GM12878 (cell line): ENCODE results near the gene SUGCT. TPM values are rescaled to one million over a fixed set of nuclear protein-coding genes. Genes with fewer than 3 reads are reported as not detected.

Experiments used
- ATAC-seq: fragments of 200-7000 bp; cut with Tn5 transposase; 3 replicates; pipeline ENCODE4 v1.9.1; 2020; ENCODE audit warnings: mild to moderate bottlenecking, moderate library complexity
- BruUV-seq: library from RNA; stranded (reverse); fragments of 400-500 nt; replicated peaks from 2 replicates; lab custom pipeline; 2021; lab: Mats Ljungman, UMichigan
- CTCF ChIA-PET: fragments of 300-600 bp; sonication (Branson Sonifier 250); formaldehyde crosslinking; extraction: SDS; loops from one replicate; lab custom pipeline; 2021; ENCODE audit warnings: inconsistent platforms; lab: Yijun Ruan, JAX
- POLR2A ChIA-PET: fragments of 350-600 bp; formaldehyde crosslinking; extraction: SDS; loops from one replicate; lab custom pipeline; 2021; ENCODE audit warnings: inconsistent platforms; lab: Charles Lee
- RAD21 ChIA-PET: fragments of 300-600 bp; sonication (Branson Sonifier 250); formaldehyde crosslinking; loops from one replicate; lab custom pipeline; 2023; ENCODE audit warnings: antibody characterized with exemption; ENCODE audit not compliant: unreplicated experiment; lab: Charles Lee
- SMC1A ChIA-PET: fragments of 300-600 bp; sonication (Branson Sonifier 250); formaldehyde crosslinking; loops from one replicate; lab custom pipeline; 2023; ENCODE audit not compliant: unreplicated experiment, uncharacterized antibody; lab: Charles Lee
- DNase-seq: peaks from one replicate; pipeline ENCODE4 v3.0.0-alpha.2; 2011; ENCODE audit warnings: low read depth, low spot score
- FAIRE-seq: peaks from 3 replicates; lab custom pipeline; 2011; peaks lifted over from hg19 to GRCh38; lab: Jason Lieb, UNC
- H2AFZ ChIP-seq: 2 replicates; pipeline ENCODE4 v1.6.0; 2011; ENCODE audit warnings: low read depth, low read length, control low read depth; ENCODE audit not compliant: control insufficient read depth
- H3K27ac ChIP-seq: 2 replicates; pipeline ENCODE4 v1.5.1; 2011; ENCODE audit warnings: control low read depth; ENCODE audit not compliant: control insufficient read depth, insufficient read depth
- H3K27me3 ChIP-seq, 2 experiments: replicated peaks in 1 of 2; 2 replicates each; pipeline versions ENCODE4 v1.6.0 to v1.6.1; 2011; ENCODE audit warnings: low read length in 1 of 2; ENCODE audit not compliant: control insufficient read depth in 2 of 2, insufficient read depth in 2 of 2
- H3K36me3 ChIP-seq, 2 experiments: 2 replicates each; pipeline ENCODE4 v1.5.1; 2011; ENCODE audit warnings: low read length in 1 of 2; ENCODE audit not compliant: control insufficient read depth in 2 of 2, insufficient read depth in 2 of 2
- H3K4me1 ChIP-seq: 2 replicates; pipeline ENCODE4 v1.6.1; 2011; ENCODE audit warnings: mild to moderate bottlenecking, low read length, moderate library complexity, mixed read lengths; ENCODE audit not compliant: control insufficient read depth, insufficient read depth
- H3K4me2 ChIP-seq: 2 replicates; pipeline ENCODE4 v1.6.0; 2011; ENCODE audit warnings: control low read depth; ENCODE audit not compliant: control insufficient read depth, insufficient read depth
- H3K4me3 ChIP-seq: fragments of 200-600 bp; sonication (generic); 2 replicates; pipeline ENCODE4 v1.5.1; 2016
- H3K79me2 ChIP-seq: 2 replicates; pipeline ENCODE4 v1.6.0; 2011; ENCODE audit warnings: low read length; ENCODE audit not compliant: control insufficient read depth, insufficient read depth
- H3K9ac ChIP-seq: 2 replicates; pipeline ENCODE4 v1.8.0; 2011; ENCODE audit warnings: low read length, control low read depth, mixed read lengths; ENCODE audit not compliant: control insufficient read depth, insufficient read depth
- H3K9me3 ChIP-seq: replicated peaks from 3 replicates; pipeline ENCODE4 v1.5.1; 2011; ENCODE audit warnings: mild to moderate bottlenecking, low read length; ENCODE audit not compliant: control insufficient read depth, insufficient read depth
- H4K20me1 ChIP-seq: 2 replicates; pipeline ENCODE4 v1.6.0; 2011; ENCODE audit not compliant: control insufficient read depth, insufficient read depth
- GATAD2B ChIP-seq: fragments of 450-650 bp; conservative IDR thresholded peaks from 2 replicates; pipeline ENCODE4 v1.6.1; 2017; ENCODE audit warnings: low read depth, mild to moderate bottlenecking, moderate library complexity
- HDAC2 ChIP-seq: fragments of 200-600 bp; sonication (generic); IDR thresholded peaks from 2 replicates; pipeline ENCODE4 v1.6.1; 2017
- SIX5 ChIP-seq: IDR thresholded peaks from 2 replicates; pipeline ENCODE4 v1.6.1; 2011; ENCODE audit warnings: mild to moderate bottlenecking, low read depth, low read length, moderate library complexity; ENCODE audit not compliant: severe bottlenecking
- TARDBP ChIP-seq: IDR thresholded peaks from 2 replicates; pipeline ENCODE4 v1.6.1; 2016; ENCODE audit warnings: borderline replicate concordance
- WRNIP1 ChIP-seq: IDR thresholded peaks from 2 replicates; pipeline ENCODE4 v1.6.1; 2011; ENCODE audit warnings: low read depth, low read length, improper control_type of control experiment, borderline replicate concordance
- ZNF384 ChIP-seq: IDR thresholded peaks from 2 replicates; pipeline ENCODE4 v1.6.1; 2012; ENCODE audit warnings: low read depth, mild to moderate bottlenecking, low read length, improper control_type of control experiment, borderline replicate concordance
- WGBS: methylation state at CpG from one replicate; pipeline ENCODE4 v1.1.6; 2016; ENCODE audit warnings: low lambda C conversion rate; ENCODE audit not compliant: insufficient replicate concordance, insufficient coverage; ENCODE audit errors: missing lambda C conversion rate; 5-methylcytosine and 5-hydroxymethylcytosine counted together
- in situ Hi-C: fragments of 300-500 bp; cut with MboI; formaldehyde crosslinking; loops from 9 replicates; pipeline ENCODE4 v1.14.3; 2018; ENCODE audit warnings: mixed read lengths
- intact Hi-C: fragments of 100-400 bp; cut with micrococcal nuclease; formaldehyde crosslinking; loops from one replicate; pipeline ENCODE4 v1.14.2; 2022; ENCODE audit not compliant: unreplicated experiment
- polyA plus RNA-seq, 11 experiments: library from polyadenylated mRNA; depleted of rRNA in 4 of 11; unstranded in 6 of 11; stranded (reverse) in 5 of 11; fragments of >200 nt; fragmentation: Nextera tagmentation in 4 of 11; fragmentation: Illumina TruSeq in 1 of 11; extraction: Ambion mirVana in 4 of 11; extraction: Trizol in 1 of 11; gene quantifications; 1 replicate in 1 of 11; 2 replicates in 10 of 11; pipeline versions ENCODE4 v1.2.1 to v1.2.3, GENCODE V29; 2011 to 2016; ENCODE audit warnings: inconsistent platforms in 2 of 11, missing spikeins in 2 of 11, low read depth in 1 of 11
- total RNA-seq, 4 experiments: library from RNA; depleted of rRNA in 3 of 4; stranded (reverse); fragments of >200 nt in 3 of 4; fragmentation: Illumina TruSeq in 1 of 4; extraction: Trizol in 1 of 4; gene quantifications; 2 replicates each; pipeline versions ENCODE4 v1.2.1 to v1.2.3, GENCODE V29; 2013 to 2021
- TF ChIP-seq, protein P1 (sequence below): IDR thresholded peaks from 2 replicates; pipeline ENCODE4 v1.6.1; 2012; ENCODE audit warnings: improper control_type of control experiment, low read depth, low read length; ENCODE audit not compliant: insufficient replicate concordance

Gene SUGCT
- total and polyA plus RNA-seq, 10 of the 15 experiments (the other 5 are each of a cell fraction or from before 2014, with no cell fraction given) = 0.08 to 1.2 (median 0.67) TPM; not detected in 1

DNA sequence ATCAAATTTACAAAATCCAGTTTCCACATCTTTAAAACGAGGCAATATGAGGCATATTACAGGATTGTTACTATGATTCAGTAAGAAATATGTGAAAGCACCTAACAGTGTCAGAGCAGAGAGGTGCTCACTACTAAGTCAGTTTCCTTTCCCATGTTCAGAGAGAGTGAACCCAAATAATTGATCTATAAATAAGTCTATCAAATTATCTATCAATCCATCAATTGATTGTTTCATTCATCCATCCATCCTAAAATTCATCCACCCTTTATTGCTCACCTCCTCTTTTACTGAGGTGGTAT is 340.8 kb downstream of the SUGCT start (continued):
- TF ChIP-seq SIX5 (no peak), WRNIP1 (no peak), TARDBP (no peak), GATAD2B (no peak), ZNF384 (no peak)
- TF ChIP-seq, protein P1, sequence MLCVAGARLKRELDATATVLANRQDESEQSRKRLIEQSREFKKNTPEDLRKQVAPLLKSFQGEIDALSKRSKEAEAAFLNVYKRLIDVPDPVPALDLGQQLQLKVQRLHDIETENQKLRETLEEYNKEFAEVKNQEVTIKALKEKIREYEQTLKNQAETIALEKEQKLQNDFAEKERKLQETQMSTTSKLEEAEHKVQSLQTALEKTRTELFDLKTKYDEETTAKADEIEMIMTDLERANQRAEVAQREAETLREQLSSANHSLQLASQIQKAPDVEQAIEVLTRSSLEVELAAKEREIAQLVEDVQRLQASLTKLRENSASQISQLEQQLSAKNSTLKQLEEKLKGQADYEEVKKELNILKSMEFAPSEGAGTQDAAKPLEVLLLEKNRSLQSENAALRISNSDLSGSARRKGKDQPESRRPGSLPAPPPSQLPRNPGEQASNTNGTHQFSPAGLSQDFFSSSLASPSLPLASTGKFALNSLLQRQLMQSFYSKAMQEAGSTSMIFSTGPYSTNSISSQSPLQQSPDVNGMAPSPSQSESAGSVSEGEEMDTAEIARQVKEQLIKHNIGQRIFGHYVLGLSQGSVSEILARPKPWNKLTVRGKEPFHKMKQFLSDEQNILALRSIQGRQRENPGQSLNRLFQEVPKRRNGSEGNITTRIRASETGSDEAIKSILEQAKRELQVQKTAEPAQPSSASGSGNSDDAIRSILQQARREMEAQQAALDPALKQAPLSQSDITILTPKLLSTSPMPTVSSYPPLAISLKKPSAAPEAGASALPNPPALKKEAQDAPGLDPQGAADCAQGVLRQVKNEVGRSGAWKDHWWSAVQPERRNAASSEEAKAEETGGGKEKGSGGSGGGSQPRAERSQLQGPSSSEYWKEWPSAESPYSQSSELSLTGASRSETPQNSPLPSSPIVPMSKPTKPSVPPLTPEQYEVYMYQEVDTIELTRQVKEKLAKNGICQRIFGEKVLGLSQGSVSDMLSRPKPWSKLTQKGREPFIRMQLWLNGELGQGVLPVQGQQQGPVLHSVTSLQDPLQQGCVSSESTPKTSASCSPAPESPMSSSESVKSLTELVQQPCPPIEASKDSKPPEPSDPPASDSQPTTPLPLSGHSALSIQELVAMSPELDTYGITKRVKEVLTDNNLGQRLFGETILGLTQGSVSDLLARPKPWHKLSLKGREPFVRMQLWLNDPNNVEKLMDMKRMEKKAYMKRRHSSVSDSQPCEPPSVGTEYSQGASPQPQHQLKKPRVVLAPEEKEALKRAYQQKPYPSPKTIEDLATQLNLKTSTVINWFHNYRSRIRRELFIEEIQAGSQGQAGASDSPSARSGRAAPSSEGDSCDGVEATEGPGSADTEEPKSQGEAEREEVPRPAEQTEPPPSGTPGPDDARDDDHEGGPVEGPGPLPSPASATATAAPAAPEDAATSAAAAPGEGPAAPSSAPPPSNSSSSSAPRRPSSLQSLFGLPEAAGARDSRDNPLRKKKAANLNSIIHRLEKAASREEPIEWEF = no peak

DNA sequence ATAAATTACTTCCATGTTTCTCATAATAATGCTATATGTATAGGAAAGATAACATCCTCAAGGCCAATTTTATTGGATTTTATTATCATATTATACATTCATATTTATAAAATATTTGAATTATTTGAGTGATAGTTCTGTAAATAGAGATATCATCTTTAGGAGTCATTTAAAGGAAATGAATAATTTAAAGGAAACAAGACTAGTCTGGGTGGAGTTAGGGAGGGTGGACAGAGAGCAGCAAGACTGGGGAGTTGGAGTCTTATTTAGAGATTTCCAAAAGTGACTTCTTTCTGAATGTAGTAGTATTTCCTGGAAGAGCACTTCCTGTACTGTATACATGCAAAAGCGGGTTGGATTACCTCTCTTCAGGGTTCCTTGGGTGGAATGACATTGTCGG is 342.3 kb downstream of the SUGCT start:
- ChIA-PET CTCF (no interaction called here), SMC1A (no interaction called here), POLR2A (no interaction called here), RAD21 (no interaction called here)
- no TSS peak for BruUV-seq
- Histone ChIP-seq H3K36me3 (no peaks in the 10 kb centered on the region), H3K79me2 (no peaks in the 10 kb centered on the region), H3K9ac (no peak overlapping the region), H3K4me1 (no peaks in the 10 kb centered on the region), H3K9me3 (no peaks in the 10 kb centered on the region), H2AFZ (no peak overlapping the region), H3K4me3 (no peak overlapping the region), H3K27me3 (no peaks in the 10 kb centered on the region), H3K4me2 (no peak overlapping the region), H4K20me1 (no peaks in the 10 kb centered on the region), H3K27ac (no peak overlapping the region)
- 47% methylated on average over 2 of the region's 2 CpGs for WGBS
- in situ Hi-C loops = no loop called here
- FAIRE-seq = no peak
- no peak for ATAC-seq
- intact Hi-C loops = no loop called here
- no peak for TF ChIP-seq HDAC2
- no peak for DNase-seq
